NCI-H146 (cell line): ENCODE data around the gene BTRC.
A peak's percentile ranks its signal among the peaks of the same experiment; 100 is the strongest.

Experiments used
- DNase-seq: peaks from one replicate; lab custom pipeline; 2025; lab: John Stamatoyannopoulos, UW

Gene BTRC

DNA sequence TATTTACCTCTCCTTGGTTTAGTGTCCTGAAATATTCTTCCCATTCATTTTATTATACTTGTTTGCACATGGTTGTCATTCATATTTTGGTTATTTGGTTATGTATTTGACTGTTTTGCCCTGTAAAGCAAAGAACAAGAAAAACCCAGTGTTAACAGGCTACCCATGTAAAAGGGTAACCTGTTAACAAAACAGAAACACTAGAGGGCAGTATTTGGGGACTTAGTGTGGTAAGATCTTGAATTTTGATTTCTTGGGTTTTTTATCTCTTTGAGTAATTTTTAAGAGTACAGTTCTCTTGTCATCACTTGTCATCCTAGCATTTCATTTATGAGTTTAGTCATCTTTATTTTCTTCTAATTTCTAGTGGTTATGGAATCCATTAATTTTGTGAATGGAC, 182.8 kb downstream of the BTRC start:
- peak; percentile 20 for DNase-seq

- peak; percentile 93 for DNase-seq
Measured at GRCh38 chr10:101538446-101538845, 184.5 kb downstream of the BTRC start.

GRCh38 chr10:101545898-101546297, 191.9 kb downstream of the BTRC start:
- DNase-seq = peak; percentile 38

DNA sequence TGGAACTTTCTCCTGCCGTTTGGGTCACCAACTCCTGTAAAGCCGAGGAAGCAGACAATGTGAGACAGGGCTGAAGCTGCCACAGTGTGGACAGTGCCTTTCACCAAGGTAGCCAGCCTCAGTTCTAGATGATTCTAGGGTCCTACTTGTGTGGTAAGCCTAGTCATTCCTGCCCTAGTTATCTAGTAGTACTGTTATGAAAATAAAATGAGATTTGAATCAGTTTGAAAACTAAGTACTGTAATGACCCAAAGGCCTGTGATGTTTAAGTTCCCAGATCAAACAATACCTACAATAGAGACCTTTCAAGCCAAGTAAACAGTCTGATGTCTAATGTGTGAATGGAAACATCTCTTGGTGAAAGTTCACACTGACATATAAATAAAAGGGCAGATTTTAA, 197.0 kb downstream of the BTRC start:
- DNase-seq = no peak

GRCh38 chr10:101552442-101552841, 198.5 kb downstream of the BTRC start:
- no peak for DNase-seq

GRCh38 chr10:101557541-101557940, 203.6 kb downstream of the BTRC start:
- DNase-seq = no peak

- DNase-seq = no peak
Measured at GRCh38 chr10:101558204-101558603, 204.2 kb downstream of the BTRC start.

GRCh38 chr10:101558671-101559595, 205.0 kb downstream of the BTRC start:
- DNase-seq = no peak

- DNase-seq = no peak
Measured at GRCh38 chr10:101559596-101560297, 205.8 kb downstream of the BTRC start.

DNA sequence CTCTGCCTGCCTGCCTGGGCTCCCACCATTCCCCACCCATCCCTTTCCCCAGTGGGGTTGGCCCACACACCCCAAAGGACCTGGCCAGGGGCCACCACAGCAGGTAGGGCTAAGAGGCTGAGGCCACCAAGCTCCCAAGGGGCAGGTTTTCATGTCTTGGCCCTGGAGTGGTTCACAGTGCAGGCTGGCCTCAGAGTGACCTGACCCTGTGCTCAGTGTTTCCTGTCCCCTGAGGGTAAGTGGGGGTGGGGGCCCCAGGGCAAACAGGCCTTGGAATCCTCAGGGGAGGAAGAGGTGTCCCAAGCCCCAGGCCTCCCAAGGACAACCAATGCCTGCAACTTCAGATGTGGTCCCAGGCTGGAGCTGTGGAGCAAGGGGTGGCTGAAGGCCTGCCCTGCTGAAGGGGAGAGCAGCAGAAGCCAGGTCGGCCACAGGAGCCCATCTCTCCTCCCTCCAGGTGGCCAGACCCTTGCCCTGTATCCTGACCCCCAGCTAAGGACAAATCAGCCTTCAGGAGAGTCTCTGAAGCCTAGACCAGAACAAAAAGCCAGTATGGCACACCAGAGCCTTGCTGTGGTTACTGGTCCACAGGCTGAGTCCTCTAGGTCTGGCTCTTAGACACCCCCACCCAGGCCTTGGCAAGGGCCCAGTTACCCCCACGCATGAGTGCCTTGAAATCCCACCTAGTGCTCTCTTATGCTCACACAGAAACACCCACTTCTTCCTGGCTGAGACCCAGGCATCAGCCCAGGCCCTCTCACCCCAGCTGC, 206.5 kb downstream of the BTRC start:
- no peak for DNase-seq

- DNase-seq = peak; percentile 60
Measured at GRCh38 chr10:101561068-101561915, 207.3 kb downstream of the BTRC start.

DNA sequence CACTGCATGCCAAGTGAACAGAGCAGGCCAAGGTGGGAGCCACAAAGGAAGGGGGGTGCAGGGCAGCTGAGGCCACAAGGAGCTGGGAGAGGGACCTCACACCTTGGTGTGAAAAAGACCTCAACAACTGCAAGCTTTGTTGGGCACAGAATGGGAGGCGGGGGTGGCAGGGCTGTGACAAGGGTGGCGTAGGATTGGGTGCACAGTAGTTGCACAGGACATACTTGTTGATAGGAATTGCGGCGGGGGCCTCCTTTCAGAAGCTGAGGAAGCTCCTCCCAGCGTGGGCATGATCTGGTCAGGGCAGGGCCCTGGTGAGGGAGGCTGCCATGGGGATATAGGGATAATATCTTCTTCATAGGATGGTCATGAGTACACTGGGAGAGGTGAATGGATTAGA, 208.3 kb downstream of the BTRC start:
- no peak for DNase-seq

DNA sequence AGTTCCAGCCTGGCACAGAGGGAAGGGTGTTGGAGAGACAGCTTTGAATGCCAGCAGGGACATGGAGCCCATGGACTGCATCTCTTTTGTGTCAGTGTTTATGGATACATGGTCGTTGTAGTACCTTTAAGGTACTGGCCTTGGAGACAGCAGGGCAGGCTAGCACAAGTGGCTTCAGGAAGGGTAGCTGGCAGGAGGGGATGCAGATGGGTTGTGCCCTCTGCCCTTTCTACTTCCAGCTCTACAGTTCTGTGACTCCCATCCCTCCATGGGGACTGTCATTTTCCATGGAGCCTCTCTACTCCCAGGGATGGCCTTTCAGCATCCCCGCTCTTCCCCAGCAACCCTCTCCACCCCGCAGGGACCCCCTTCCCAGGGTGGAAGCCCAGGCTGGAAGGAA, 209.0 kb downstream of the BTRC start:
- no peak for DNase-seq

DNA sequence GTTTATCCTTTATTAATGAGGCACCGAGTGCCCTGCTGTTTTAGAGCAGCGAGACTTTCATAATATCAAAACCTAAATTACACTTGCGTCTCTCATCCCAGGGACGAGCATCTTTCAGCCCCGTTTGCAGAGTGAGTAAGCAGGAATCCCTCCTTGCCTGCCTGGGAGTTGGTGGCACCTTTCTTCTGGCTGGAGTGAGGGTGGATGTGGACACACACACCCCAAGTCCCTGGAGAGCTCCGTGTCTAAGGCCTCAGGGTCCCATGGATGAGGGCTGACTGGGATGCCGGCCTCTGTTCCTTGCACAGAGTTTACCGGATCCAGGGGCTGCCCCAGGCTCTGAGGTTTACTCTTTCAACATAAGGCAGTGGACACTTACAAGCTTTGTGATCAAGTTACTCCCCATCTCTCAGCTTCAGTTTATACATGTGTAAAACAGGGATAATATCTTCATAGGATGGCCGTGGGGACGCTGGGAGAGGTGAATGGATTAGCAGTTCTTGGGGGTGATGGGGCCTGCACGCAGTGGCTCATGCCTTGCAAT, 209.6 kb downstream of the BTRC start:
- DNase-seq = no peak

- no peak for DNase-seq
Measured at GRCh38 chr10:101564490-101564991, 210.6 kb downstream of the BTRC start.

- no peak for DNase-seq
Measured at GRCh38 chr10:101565370-101565900, 211.5 kb downstream of the BTRC start.

- DNase-seq = no peak
Measured at GRCh38 chr10:101565936-101566332, 212.0 kb downstream of the BTRC start.

DNA sequence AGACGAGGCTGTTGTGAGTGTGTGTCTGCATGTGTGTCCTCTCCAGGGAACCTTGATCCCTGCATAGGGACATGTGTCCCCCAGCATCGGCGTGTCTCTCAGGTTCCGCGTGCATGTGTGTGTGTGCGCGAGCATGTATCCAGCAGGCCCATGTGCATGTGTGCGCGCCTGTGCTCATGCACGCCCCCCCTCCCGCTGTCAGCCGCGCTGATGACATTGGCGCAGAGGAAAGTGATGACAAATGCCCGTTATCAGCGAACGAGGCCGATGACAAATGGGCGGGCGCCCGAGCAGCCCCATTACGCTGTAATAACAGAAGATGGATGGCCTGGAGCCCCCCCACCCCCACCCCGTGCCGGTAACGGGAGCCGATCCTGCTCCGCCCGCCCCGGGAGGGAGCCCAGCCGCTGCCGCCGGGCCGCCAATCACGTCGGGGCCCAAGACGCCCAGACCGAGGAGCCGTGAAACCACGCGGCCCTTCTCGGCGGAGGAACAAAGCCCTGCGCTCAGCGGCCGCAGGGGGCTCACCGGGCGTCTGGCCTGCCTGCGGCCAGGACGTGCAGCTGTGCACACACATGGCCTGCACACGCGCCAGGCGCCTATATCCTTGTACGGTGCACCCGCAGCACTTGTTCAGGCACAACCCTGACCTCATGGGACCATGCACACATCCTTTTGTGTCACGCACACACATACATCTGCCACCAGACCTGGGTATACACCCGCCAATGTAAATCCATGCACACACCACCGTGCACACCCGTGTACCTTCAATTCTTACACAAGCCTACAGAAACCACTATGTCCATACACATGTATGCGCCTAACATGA, 212.6 kb downstream of the BTRC start:
- DNase-seq = peak; percentile 83

- peak; percentile 4 for DNase-seq
Measured at GRCh38 chr10:101567165-101568006, 213.4 kb downstream of the BTRC start.
